ENCODE measurements around the gene HNF4A.

DNA sequence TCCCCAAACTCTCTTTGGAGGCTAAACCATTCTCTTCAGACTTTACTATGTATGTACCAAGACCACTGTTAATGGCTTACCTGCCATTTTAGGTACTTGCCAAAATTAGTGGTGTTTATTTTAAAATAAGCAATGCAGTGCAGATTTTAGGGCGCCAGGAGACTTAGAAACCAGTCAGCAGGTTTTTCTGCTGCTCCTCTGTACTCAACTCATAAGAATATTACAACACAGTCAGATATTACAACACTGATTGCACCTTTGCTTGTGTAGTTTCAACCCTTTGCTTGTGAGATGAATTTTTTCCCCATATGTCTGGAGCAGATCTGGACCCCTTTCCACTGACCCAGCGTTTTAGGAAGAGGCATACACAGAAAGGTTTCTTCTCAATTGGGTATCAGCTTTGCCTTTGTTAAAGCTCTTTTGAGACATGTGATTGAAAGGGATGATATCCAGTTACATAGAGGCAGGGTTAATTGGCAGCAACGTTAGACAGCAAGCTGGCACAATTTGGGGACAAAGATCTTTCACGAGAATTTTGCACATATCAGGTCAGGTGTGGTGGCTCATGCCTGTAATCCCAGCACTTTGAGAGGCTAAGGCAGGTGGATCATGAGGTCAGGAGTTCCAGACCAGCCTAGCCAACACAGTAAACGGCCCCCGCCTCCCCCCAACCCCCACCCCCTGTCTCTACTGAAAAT lies 126.4 kb downstream of the HNF4A start:
- TF ChIP-seq POLR2AphosphoS5 (IDR thresholded peaks at IDR 0.05; ENCODE audit: insufficient read depth, low read depth, low read length), result no peak
- TF ChIP-seq, protein P1, sequence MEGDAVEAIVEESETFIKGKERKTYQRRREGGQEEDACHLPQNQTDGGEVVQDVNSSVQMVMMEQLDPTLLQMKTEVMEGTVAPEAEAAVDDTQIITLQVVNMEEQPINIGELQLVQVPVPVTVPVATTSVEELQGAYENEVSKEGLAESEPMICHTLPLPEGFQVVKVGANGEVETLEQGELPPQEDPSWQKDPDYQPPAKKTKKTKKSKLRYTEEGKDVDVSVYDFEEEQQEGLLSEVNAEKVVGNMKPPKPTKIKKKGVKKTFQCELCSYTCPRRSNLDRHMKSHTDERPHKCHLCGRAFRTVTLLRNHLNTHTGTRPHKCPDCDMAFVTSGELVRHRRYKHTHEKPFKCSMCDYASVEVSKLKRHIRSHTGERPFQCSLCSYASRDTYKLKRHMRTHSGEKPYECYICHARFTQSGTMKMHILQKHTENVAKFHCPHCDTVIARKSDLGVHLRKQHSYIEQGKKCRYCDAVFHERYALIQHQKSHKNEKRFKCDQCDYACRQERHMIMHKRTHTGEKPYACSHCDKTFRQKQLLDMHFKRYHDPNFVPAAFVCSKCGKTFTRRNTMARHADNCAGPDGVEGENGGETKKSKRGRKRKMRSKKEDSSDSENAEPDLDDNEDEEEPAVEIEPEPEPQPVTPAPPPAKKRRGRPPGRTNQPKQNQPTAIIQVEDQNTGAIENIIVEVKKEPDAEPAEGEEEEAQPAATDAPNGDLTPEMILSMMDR (IDR thresholded peaks at IDR 0.05; ENCODE audit: extremely low read depth in 1 of 2, insufficient read depth in 1 of 2, low read depth in 1 of 2, low read length in 2 of 2), result no peak
